Activated naive CD8-positive, alpha-beta T cell treated with anti-CD3 and anti-CD28 coated beads, Interleukin-2, amount 10 ng/mL, durations not matched to agents 7 days and 5 days (primary cell): ENCODE data around the gene RSAD2. TPM values are rescaled to one million over a fixed set of nuclear protein-coding genes. Genes with fewer than 3 reads are reported as not detected.

Experiments used
- ATAC-seq: fragments of 150-1000 bp; cut with Tn5 transposase; one replicate; pipeline ENCODE4 v1.10.0; 2021; ENCODE audit warnings: low read depth, moderate library complexity
- POLR2A ChIA-PET: fragments of 350-600 bp; sonication (Branson Sonifier 250); formaldehyde crosslinking; loops from one replicate; lab custom pipeline; 2021; ENCODE audit warnings: antibody characterized with exemption; lab: Charles Lee
- DNase-seq: peaks from one replicate; pipeline ENCODE4 v3.0.0; 2021
- H3K27ac Mint-ChIP-seq: one replicate; pipeline ENCODE4 v1.8.0; 2022; ENCODE audit warnings: mild to moderate bottlenecking, mixed read lengths
- H3K27me3 Mint-ChIP-seq: one replicate; pipeline ENCODE4 v1.8.0; 2022; ENCODE audit warnings: mild to moderate bottlenecking, moderate library complexity, mixed read lengths
- H3K36me3 Mint-ChIP-seq: one replicate; pipeline ENCODE4 v1.8.0; 2021; ENCODE audit warnings: mild to moderate bottlenecking, mixed read lengths
- H3K4me1 Mint-ChIP-seq: one replicate; pipeline ENCODE4 v1.8.0; 2021; ENCODE audit warnings: mixed read lengths
- H3K4me3 Mint-ChIP-seq: one replicate; pipeline ENCODE4 v1.8.0; 2022; ENCODE audit warnings: mild to moderate bottlenecking, moderate library complexity, mixed read lengths
- H3K9me3 Mint-ChIP-seq: one replicate; pipeline ENCODE4 v1.8.0; 2021; ENCODE audit warnings: mixed read lengths
- total RNA-seq, 2 experiments: library from RNA; stranded (reverse); gene quantifications; one replicate each; pipeline ENCODE4 v1.2.3, GENCODE V29; 2021

RSAD2 gene
- total RNA-seq, 2 experiments from 2014 or later: 104 to 105 TPM

GRCh38 chr2:6866275-6866671 is 11.3 kb upstream of the RSAD2 start:
- H3K27ac Mint-ChIP-seq: peak overlapping the region; percentile 100
- no peaks in the 10 kb centered on the region for H3K27me3 Mint-ChIP-seq
- peaks cover 6% of the 10 kb centered on the region for H3K9me3 Mint-ChIP-seq
- peak overlapping the region; percentile 98 for H3K4me3 Mint-ChIP-seq
- POLR2A ChIA-PET: interaction anchor here (1.2 to 7.5 kb wide), 16 partner anchors 10 to 55 kb away, joined by 3 to 557 read pairs (median 11); partner anchors contain the start of genes RNF144A and RSAD2
- H3K4me1 Mint-ChIP-seq: peaks cover 51% of the 10 kb centered on the region
- ATAC-seq (peak; percentile 29), DNase-seq (no peak)
- H3K36me3 Mint-ChIP-seq: peaks cover 52% of the 10 kb centered on the region

- no peak for ATAC-seq
- peak overlapping the region; percentile 100 for H3K27ac Mint-ChIP-seq
- peaks cover 1% of the 10 kb centered on the region for H3K9me3 Mint-ChIP-seq
- POLR2A ChIA-PET: interaction anchor here (1.1 to 7.5 kb wide), 11 partner anchors 10 to 52 kb away, joined by 3 to 557 read pairs (median 22); partner anchors contain the start of genes RNF144A and RSAD2
- H3K27me3 Mint-ChIP-seq: no peaks in the 10 kb centered on the region
- H3K4me1 Mint-ChIP-seq: peaks cover 47% of the 10 kb centered on the region
- no peak for DNase-seq
- H3K4me3 Mint-ChIP-seq: peak overlapping the region; percentile 98
- peaks cover 48% of the 10 kb centered on the region for H3K36me3 Mint-ChIP-seq
These were observed 10.6 kb upstream of the RSAD2 start for GRCh38 chr2:6866982-6867381.

DNA sequence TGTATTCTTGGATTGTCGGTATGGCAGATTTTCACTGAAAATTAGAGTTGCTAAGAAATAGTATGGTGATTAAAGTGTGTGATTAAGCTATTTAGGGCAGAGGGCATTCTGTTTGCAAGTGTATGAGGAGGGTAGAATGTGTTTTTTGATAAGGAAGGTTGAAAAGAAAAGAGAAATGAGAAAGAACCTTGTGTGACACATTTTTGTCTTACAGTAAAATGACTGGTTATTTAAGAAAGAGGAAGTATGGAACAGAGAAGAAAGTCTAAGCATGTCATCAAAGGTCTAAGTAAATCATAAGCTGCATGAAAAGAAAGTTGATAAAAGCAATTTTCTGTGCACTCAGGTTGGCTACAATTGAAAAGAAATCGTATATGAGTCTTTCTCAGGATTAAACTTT is 5.2 kb upstream of the RSAD2 start:
- H3K36me3 Mint-ChIP-seq: peaks cover 50% of the 10 kb centered on the region
- DNase-seq (no peak), ATAC-seq (no peak)
- peak overlapping the region; percentile 60 for H3K4me3 Mint-ChIP-seq
- peaks cover 55% of the 10 kb centered on the region for H3K4me1 Mint-ChIP-seq
- H3K27ac Mint-ChIP-seq: peak overlapping the region; percentile 65
- peaks cover 6% of the 10 kb centered on the region for H3K9me3 Mint-ChIP-seq
- H3K27me3 Mint-ChIP-seq: no peaks in the 10 kb centered on the region
- POLR2A ChIA-PET: interaction anchor here (1.1 to 2.5 kb wide), 2 partner anchors 8 to 39 kb away, joined by 7 read pairs; no protein-coding TSS in a partner anchor

GRCh38 chr2:6874032-6874431 is 3.5 kb upstream of the RSAD2 start:
- Mint-ChIP-seq H3K9me3 (peaks cover 6% of the 10 kb centered on the region), H3K4me3 (peak overlapping the region; percentile 14), H3K27ac (peak overlapping the region; percentile 29), H3K27me3 (no peaks in the 10 kb centered on the region), H3K36me3 (peaks cover 50% of the 10 kb centered on the region), H3K4me1 (peaks cover 47% of the 10 kb centered on the region)
- POLR2A ChIA-PET: interaction anchor here (9.1 kb wide), 1 partner anchor 7 kb away, joined by 557 read pairs; the partner anchor contains the start of gene CMPK2
- ATAC-seq: no peak
- DNase-seq: no peak

DNA sequence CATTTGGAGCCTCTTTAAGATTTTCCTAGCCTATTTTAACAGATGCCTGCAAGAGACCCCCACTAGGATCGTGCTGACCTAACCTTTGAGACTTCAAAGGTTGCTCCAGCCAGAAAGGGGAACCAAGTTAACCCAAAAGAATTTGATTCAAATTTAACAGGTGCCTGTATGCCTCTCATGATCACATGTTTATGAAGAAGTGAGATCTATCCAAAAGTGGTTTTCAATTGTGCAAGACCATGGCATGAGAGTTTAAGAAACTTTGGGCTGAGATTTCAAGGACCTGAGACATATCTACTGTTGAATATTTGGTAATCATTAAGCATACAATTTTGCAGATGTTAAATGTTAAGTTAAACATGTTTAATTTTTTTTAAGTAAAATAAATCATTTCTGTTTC is 1.3 kb upstream of the RSAD2 start:
- peaks cover 4% of the 10 kb centered on the region for H3K9me3 Mint-ChIP-seq
- ATAC-seq (no peak), DNase-seq (no peak)
- no peaks in the 10 kb centered on the region for H3K27me3 Mint-ChIP-seq
- H3K4me3 Mint-ChIP-seq: peak overlapping the region; percentile 99
- POLR2A ChIA-PET: interaction anchor here (4.6 to 9.1 kb wide), 3 partner anchors 9 to 36 kb away, joined by 26 to 557 read pairs (median 180); partner anchors contain the start of gene CMPK2
- H3K27ac Mint-ChIP-seq: peak overlapping the region; percentile 63
- H3K36me3 Mint-ChIP-seq: peaks cover 57% of the 10 kb centered on the region
- H3K4me1 Mint-ChIP-seq: peaks cover 49% of the 10 kb centered on the region

- Mint-ChIP-seq H3K4me3 (peak overlapping the region; percentile 99), H3K36me3 (peaks cover 62% of the 10 kb centered on the region), H3K4me1 (peaks cover 53% of the 10 kb centered on the region), H3K9me3 (peaks cover 4% of the 10 kb centered on the region), H3K27ac (peak overlapping the region; percentile 95), H3K27me3 (no peaks in the 10 kb centered on the region)
- POLR2A ChIA-PET: interaction anchor here (1.3 to 9.1 kb wide), 12 partner anchors 8 to 41 kb away, joined by 4 to 557 read pairs (median 11); partner anchors contain the start of gene CMPK2
- DNase-seq (no peak), ATAC-seq (no peak)
These were observed 972 bp downstream of the RSAD2 start for GRCh38 chr2:6878549-6878948.

DNA sequence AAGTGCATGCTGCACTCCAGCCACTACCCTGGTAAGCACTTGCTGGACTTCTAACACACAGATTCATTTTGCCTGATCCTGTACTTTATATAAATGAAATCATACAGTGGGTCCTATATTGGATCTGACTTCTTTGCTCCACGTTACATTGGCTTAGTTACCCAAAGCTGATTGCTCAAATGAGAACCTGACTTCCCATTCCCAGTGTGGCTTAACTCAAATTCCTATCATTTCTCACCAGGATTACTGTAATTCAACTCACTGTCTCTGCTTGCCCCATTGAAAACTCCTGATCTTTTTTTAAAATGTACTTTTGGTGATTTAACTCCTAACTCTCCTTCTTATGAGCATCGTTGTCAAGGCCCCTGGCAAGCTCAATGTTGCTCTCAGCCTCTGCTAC is 1.4 kb downstream of the RSAD2 start:
- H3K27ac Mint-ChIP-seq: peak overlapping the region; percentile 95
- H3K27me3 Mint-ChIP-seq: no peaks in the 10 kb centered on the region
- H3K36me3 Mint-ChIP-seq: peaks cover 63% of the 10 kb centered on the region
- peak overlapping the region; percentile 99 for H3K4me3 Mint-ChIP-seq
- ATAC-seq: no peak
- H3K9me3 Mint-ChIP-seq: peaks cover 2% of the 10 kb centered on the region
- peaks cover 55% of the 10 kb centered on the region for H3K4me1 Mint-ChIP-seq
- no peak for DNase-seq
- POLR2A ChIA-PET: interaction anchor here (0.7 to 9.1 kb wide), 9 partner anchors 9 to 48 kb away, joined by 3 to 557 read pairs (median 26); partner anchors contain the start of gene CMPK2

- no peaks in the 10 kb centered on the region for H3K9me3 Mint-ChIP-seq
These were observed 2.7 kb downstream of the RSAD2 start for GRCh38 chr2:6880200-6880733.

DNA sequence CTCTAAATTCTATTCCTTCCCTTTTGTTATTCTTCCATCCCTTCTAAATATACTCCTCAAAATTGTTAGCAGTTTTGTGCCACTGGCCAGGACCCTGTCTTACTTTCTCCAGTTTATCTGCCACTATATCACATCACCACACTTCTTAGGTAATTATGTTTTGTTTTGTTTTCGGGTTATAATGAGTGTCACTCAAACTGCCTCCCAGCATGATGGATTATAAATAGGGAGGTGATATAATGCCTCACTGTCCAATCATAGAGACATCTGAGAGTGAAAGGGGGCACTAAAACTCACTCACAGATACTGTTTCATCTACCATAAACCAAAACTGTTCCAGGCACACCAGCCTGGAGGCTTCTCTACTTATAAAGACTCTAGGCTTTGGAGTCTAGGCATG is 3.5 kb downstream of the RSAD2 start:
- H3K27me3 Mint-ChIP-seq: no peaks in the 10 kb centered on the region
- H3K9me3 Mint-ChIP-seq: no peaks in the 10 kb centered on the region
- DNase-seq: no peak
- peaks cover 65% of the 10 kb centered on the region for H3K36me3 Mint-ChIP-seq
- POLR2A ChIA-PET: interaction anchor here (2.5 to 9.1 kb wide), 6 partner anchors 9 to 39 kb away, joined by 7 to 557 read pairs (median 60); partner anchors contain the start of gene CMPK2
- peak overlapping the region; percentile 90 for H3K4me3 Mint-ChIP-seq
- peaks cover 60% of the 10 kb centered on the region for H3K4me1 Mint-ChIP-seq
- H3K27ac Mint-ChIP-seq: peak overlapping the region; percentile 82
- no peak for ATAC-seq

More at GRCh38 chr2:6880200-6880733, 2.7 kb downstream of the RSAD2 start:
- H3K4me3 Mint-ChIP-seq: peak overlapping the region; percentile 97
- no peaks in the 10 kb centered on the region for H3K27me3 Mint-ChIP-seq
- peaks cover 58% of the 10 kb centered on the region for H3K4me1 Mint-ChIP-seq
- POLR2A ChIA-PET: interaction anchor here (0.6 to 9.1 kb wide), 9 partner anchors 8 to 1801 kb away, joined by 4 to 557 read pairs (median 26); partner anchors contain the start of gene CMPK2
- peak; percentile 42 for ATAC-seq
- peak overlapping the region; percentile 97 for H3K27ac Mint-ChIP-seq
- DNase-seq: no peak
- peaks cover 63% of the 10 kb centered on the region for H3K36me3 Mint-ChIP-seq

DNA sequence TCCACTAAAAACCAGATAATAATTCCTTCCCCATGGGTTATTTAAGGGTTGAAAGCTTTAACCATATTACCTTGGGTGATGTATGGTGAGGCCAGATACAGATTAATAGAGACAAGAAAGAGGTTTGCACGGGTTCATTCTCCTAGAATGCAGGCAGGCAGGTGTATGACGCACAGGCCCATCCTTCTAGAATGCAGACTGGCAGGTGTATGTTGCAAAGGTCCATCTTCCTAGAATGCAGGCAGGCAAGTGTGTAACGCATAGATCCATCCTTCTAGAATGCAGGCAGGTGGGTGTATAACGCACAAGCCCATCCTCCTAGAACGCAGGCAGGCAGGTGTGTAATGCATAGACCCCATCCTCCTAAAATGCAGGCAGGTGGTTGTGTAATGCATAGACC is 3.9 kb downstream of the RSAD2 start:
- Mint-ChIP-seq H3K36me3 (peaks cover 69% of the 10 kb centered on the region), H3K4me3 (peak overlapping the region; percentile 90), H3K4me1 (peaks cover 60% of the 10 kb centered on the region), H3K27me3 (no peaks in the 10 kb centered on the region), H3K9me3 (no peaks in the 10 kb centered on the region), H3K27ac (peak overlapping the region; percentile 82)
- ATAC-seq: no peak
- DNase-seq: no peak
- POLR2A ChIA-PET: interaction anchor here (2.5 to 9.1 kb wide), 5 partner anchors 9 to 38 kb away, joined by 7 to 557 read pairs (median 80); partner anchors contain the start of gene CMPK2

- peaks cover 77% of the 10 kb centered on the region for H3K36me3 Mint-ChIP-seq
- ATAC-seq: no peak
- POLR2A ChIA-PET: interaction anchor here (1.0 to 1.9 kb wide), 4 partner anchors 11 to 26 kb away, joined by 3 to 4 read pairs (median 4); partner anchors contain the start of gene CMPK2
- peak overlapping the region; percentile 8 for H3K4me3 Mint-ChIP-seq
- H3K27ac Mint-ChIP-seq: no peak overlapping the region
- DNase-seq: no peak
- no peaks in the 10 kb centered on the region for H3K9me3 Mint-ChIP-seq
- peaks cover 58% of the 10 kb centered on the region for H3K4me1 Mint-ChIP-seq
- no peaks in the 10 kb centered on the region for H3K27me3 Mint-ChIP-seq
These were observed 6.0 kb downstream of the RSAD2 start for GRCh38 chr2:6883448-6884122.

DNA sequence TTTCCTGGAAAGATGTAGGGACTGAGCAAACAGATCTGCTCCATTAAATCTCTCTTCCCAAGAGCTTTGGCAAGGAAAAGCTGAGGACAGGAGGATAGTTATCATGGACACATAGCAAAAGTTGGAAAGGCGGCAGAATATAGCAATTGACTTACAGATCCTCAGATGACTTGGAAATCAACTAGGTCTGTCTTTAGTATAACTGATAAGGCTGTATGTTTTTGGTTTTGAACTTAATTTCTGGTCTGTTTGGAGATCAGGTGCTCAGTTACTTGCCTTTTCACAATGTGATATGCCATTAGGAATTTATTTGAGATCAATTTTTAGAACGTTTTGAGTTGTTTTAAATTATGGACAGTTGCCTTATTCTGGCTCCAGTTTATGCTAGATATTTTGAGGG is 8.0 kb downstream of the RSAD2 start:
- no peak overlapping the region for H3K4me3 Mint-ChIP-seq
- no peak overlapping the region for H3K27ac Mint-ChIP-seq
- H3K4me1 Mint-ChIP-seq: peaks cover 54% of the 10 kb centered on the region
- H3K36me3 Mint-ChIP-seq: peaks cover 69% of the 10 kb centered on the region
- ATAC-seq (no peak), DNase-seq (no peak)
- H3K27me3 Mint-ChIP-seq: no peaks in the 10 kb centered on the region
- H3K9me3 Mint-ChIP-seq: no peaks in the 10 kb centered on the region
- POLR2A ChIA-PET: interaction anchor here (0.6 to 3.1 kb wide), 6 partner anchors 8 to 33 kb away, joined by 3 to 12 read pairs (median 4); partner anchors contain the start of genes CMPK2 and RSAD2

DNA sequence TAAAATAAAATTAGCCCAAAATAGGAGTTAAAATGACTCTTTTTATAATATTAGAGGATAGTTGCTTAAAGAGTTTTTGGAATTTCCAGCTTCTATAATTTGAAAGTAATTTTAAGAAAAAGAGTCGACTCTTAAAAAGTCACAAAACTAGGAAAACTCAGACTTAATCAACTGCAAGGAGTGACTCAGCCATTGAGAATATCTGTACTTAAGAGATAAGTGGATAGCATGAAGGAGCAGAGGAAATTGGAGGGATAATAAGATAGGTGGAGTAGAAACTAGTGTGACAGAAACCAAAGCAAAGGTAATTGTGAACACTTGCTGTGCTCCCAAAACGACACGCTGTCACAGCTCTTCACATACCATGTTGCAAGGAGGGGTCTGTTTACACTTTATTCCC is 8.4 kb downstream of the RSAD2 start:
- ATAC-seq: no peak
- no peak for DNase-seq
- H3K4me3 Mint-ChIP-seq: no peak overlapping the region
- POLR2A ChIA-PET: interaction anchor here (1.5 to 3.1 kb wide), 3 partner anchors 8 to 23 kb away, joined by 3 to 12 read pairs (median 8); partner anchors contain the start of genes CMPK2 and RSAD2
- H3K36me3 Mint-ChIP-seq: peaks cover 67% of the 10 kb centered on the region
- no peaks in the 10 kb centered on the region for H3K27me3 Mint-ChIP-seq
- peaks cover 53% of the 10 kb centered on the region for H3K4me1 Mint-ChIP-seq
- no peak overlapping the region for H3K27ac Mint-ChIP-seq
- H3K9me3 Mint-ChIP-seq: no peaks in the 10 kb centered on the region
